H9 (cell line): ENCODE measurements around the gene HCK. TPM values are rescaled to one million over a fixed set of nuclear protein-coding genes. Genes with fewer than 3 reads are reported as not detected.

Source experiments
- DNase-seq: peaks from one replicate; pipeline ENCODE4 v3.0.0-alpha.2; 2017
- H2AFZ ChIP-seq: one replicate; pipeline ENCODE4 v1.6.1; 2013; ENCODE audit warnings: mild to moderate bottlenecking, low read length, control low read depth, moderate library complexity
- H2AK5ac ChIP-seq: 2 replicates; pipeline ENCODE4 v1.6.1; 2013; ENCODE audit warnings: low read length, control low read depth, mixed read lengths; ENCODE audit not compliant: insufficient read length
- H2BK120ac ChIP-seq: one replicate; pipeline ENCODE4 v1.6.1; 2013; ENCODE audit warnings: low read depth, mild to moderate bottlenecking, low read length, control low read depth, inconsistent platforms; ENCODE audit not compliant: poor library complexity, severe bottlenecking
- H2BK12ac ChIP-seq: 2 replicates; pipeline ENCODE4 v1.6.1; 2013; ENCODE audit warnings: low read length, control low read depth, mixed read lengths, low read depth; ENCODE audit not compliant: insufficient read length
- H2BK15ac ChIP-seq: 2 replicates; pipeline ENCODE4 v1.6.1; 2013; ENCODE audit warnings: low read depth, low read length, control low read depth
- H2BK20ac ChIP-seq: one replicate; pipeline ENCODE4 v1.6.1; 2013; ENCODE audit warnings: low read depth, mild to moderate bottlenecking, low read length, control low read depth, inconsistent platforms; ENCODE audit not compliant: poor library complexity, severe bottlenecking
- H2BK5ac ChIP-seq: 2 replicates; pipeline ENCODE4 v1.6.1; 2013; ENCODE audit warnings: low read length, control low read depth, mixed read lengths; ENCODE audit not compliant: insufficient read length
- H3K14ac ChIP-seq: 2 replicates; pipeline ENCODE4 v1.6.1; 2013; ENCODE audit warnings: low read length, control low read depth; ENCODE audit not compliant: insufficient read depth
- H3K18ac ChIP-seq: 2 replicates; pipeline ENCODE4 v1.6.1; 2013; ENCODE audit warnings: low read depth, mild to moderate bottlenecking, mixed read lengths, low read length, control low read depth; ENCODE audit not compliant: insufficient read length
- H3K23ac ChIP-seq: 2 replicates; pipeline ENCODE4 v1.6.1; 2013; ENCODE audit warnings: low read length, control low read depth, mixed read lengths, low read depth; ENCODE audit not compliant: insufficient read length
- H3K23me2 ChIP-seq: 2 replicates; pipeline ENCODE4 v1.6.1; 2013; ENCODE audit warnings: low read depth, mild to moderate bottlenecking, mixed read lengths, low read length, control low read depth; ENCODE audit not compliant: insufficient read length, poor library complexity, severe bottlenecking
- H3K27ac ChIP-seq: 2 replicates; pipeline ENCODE4 v1.5.1; 2013; ENCODE audit warnings: low read length, control low read depth, mixed read lengths, low read depth; ENCODE audit not compliant: insufficient read length
- H3K27me3 ChIP-seq: 2 replicates; pipeline ENCODE4 v1.6.1; 2013; ENCODE audit warnings: low read length, control low read depth, inconsistent platforms; ENCODE audit not compliant: insufficient read depth
- H3K4ac ChIP-seq: 2 replicates; pipeline ENCODE4 v1.6.1; 2013; ENCODE audit warnings: low read depth, mild to moderate bottlenecking, control low read depth, inconsistent platforms, low read length, moderate library complexity
- H3K4me1 ChIP-seq: 2 replicates; pipeline ENCODE4 v1.6.1; 2013; ENCODE audit warnings: low read length, control low read depth, inconsistent platforms; ENCODE audit not compliant: insufficient read depth
- H3K4me2 ChIP-seq: 2 replicates; pipeline ENCODE4 v1.6.1; 2013; ENCODE audit warnings: low read length, control low read depth, mixed read lengths; ENCODE audit not compliant: insufficient read length, insufficient read depth
- H3K56ac ChIP-seq: 2 replicates; pipeline ENCODE4 v1.6.1; 2013; ENCODE audit warnings: low read depth, mild to moderate bottlenecking, mixed read lengths, low read length, control low read depth; ENCODE audit not compliant: insufficient read length
- H3K79me1 ChIP-seq: 2 replicates; pipeline ENCODE4 v1.6.1; 2013; ENCODE audit warnings: low read depth, mild to moderate bottlenecking, moderate library complexity, low read length, control low read depth, inconsistent platforms; ENCODE audit not compliant: insufficient read depth, poor library complexity, severe bottlenecking
- H3K79me2 ChIP-seq: 2 replicates; pipeline ENCODE4 v1.6.1; 2013; ENCODE audit warnings: low read length, control low read depth, inconsistent platforms; ENCODE audit not compliant: insufficient read depth
- H3K9ac ChIP-seq: 2 replicates; pipeline ENCODE4 v1.6.1; 2013; ENCODE audit warnings: low read length, control low read depth, mixed read lengths; ENCODE audit not compliant: insufficient read length; ENCODE audit errors: extremely low read depth
- H3K9me3 ChIP-seq: one replicate; pipeline ENCODE4 v1.6.1; 2013; ENCODE audit warnings: low read depth, low read length, inconsistent platforms; ENCODE audit not compliant: control insufficient read depth
- H3T11ph ChIP-seq: one replicate; pipeline ENCODE4 v1.6.1; 2013; ENCODE audit warnings: mild to moderate bottlenecking, low read length, control low read depth, inconsistent platforms
- H4K20me1 ChIP-seq: one replicate; pipeline ENCODE4 v1.6.1; 2013; ENCODE audit not compliant: control insufficient read depth, insufficient read length, insufficient read depth
- H4K5ac ChIP-seq: 2 replicates; pipeline ENCODE4 v1.6.1; 2013; ENCODE audit warnings: low read depth, mild to moderate bottlenecking, mixed read lengths, low read length, control low read depth; ENCODE audit not compliant: insufficient read length
- H4K8ac ChIP-seq: replicated peaks from 2 replicates; pipeline ENCODE4 v1.6.1; 2013; ENCODE audit warnings: low read length, control low read depth, mixed read lengths, low read depth; ENCODE audit not compliant: insufficient read length
- H4K91ac ChIP-seq: 2 replicates; pipeline ENCODE4 v1.6.1; 2013; ENCODE audit warnings: low read depth, mild to moderate bottlenecking, moderate library complexity, mixed read lengths, low read length, control low read depth; ENCODE audit not compliant: insufficient read length
- H3K27ac Mint-ChIP-seq, 3 experiments: 2 replicates in 2 of 3; 3 replicates in 1 of 3; pipeline ENCODE4 v1.8.0; 2020 to 2021; ENCODE audit warnings: mixed read lengths in 3 of 3, mild to moderate bottlenecking in 1 of 3, moderate library complexity in 1 of 3
- H3K27me3 Mint-ChIP-seq: 2 replicates; pipeline ENCODE4 v1.8.0; 2021; ENCODE audit warnings: low read depth, mild to moderate bottlenecking, moderate library complexity, mixed read lengths
- H3K36me3 Mint-ChIP-seq, 3 experiments: 2 replicates in 2 of 3; 3 replicates in 1 of 3; pipeline ENCODE4 v1.8.0; 2020 to 2021; ENCODE audit warnings: low read depth in 3 of 3, mixed read lengths in 3 of 3; ENCODE audit not compliant: insufficient read depth in 1 of 3
- H3K4me1 Mint-ChIP-seq, 2 experiments: 2 replicates each; pipeline ENCODE4 v1.8.0; 2020; ENCODE audit warnings: mixed read lengths in 2 of 2
- H3K4me3 Mint-ChIP-seq, 2 experiments: 2 replicates in 1 of 2; 3 replicates in 1 of 2; pipeline ENCODE4 v1.8.0; 2020 to 2021; ENCODE audit warnings: mild to moderate bottlenecking in 2 of 2, mixed read lengths in 2 of 2, moderate library complexity in 1 of 2
- H3K9me3 Mint-ChIP-seq, 2 experiments: 2 replicates in 1 of 2; 3 replicates in 1 of 2; pipeline ENCODE4 v1.8.0; 2020; ENCODE audit warnings: mild to moderate bottlenecking in 2 of 2, mixed read lengths in 2 of 2, moderate library complexity in 1 of 2
- CTCF ChIP-seq: fragments of 200-600 bp; sonication (generic); conservative IDR thresholded peaks from 3 replicates; pipeline ENCODE4 v1.8.0; 2021; ENCODE audit warnings: antibody characterized with exemption, mild to moderate bottlenecking
- WGBS: extraction: QIAGEN DNeasy Blood & Tissue Kit; methylation state at CpG from one replicate; pipeline ENCODE4 v1.1.7; 2013; ENCODE audit warnings: missing lambda C conversion rate, low lambda C conversion rate, mixed read lengths; ENCODE audit not compliant: insufficient read length; ENCODE audit errors: extremely low coverage; 5-methylcytosine and 5-hydroxymethylcytosine counted together
- total RNA-seq: library from RNA; stranded (reverse); gene quantifications from 2 replicates; pipeline ENCODE4 v1.2.1, GENCODE V29; 2021

The HCK gene
- total RNA-seq, 1 experiment from 2014 or later = 1.7 TPM

DNA sequence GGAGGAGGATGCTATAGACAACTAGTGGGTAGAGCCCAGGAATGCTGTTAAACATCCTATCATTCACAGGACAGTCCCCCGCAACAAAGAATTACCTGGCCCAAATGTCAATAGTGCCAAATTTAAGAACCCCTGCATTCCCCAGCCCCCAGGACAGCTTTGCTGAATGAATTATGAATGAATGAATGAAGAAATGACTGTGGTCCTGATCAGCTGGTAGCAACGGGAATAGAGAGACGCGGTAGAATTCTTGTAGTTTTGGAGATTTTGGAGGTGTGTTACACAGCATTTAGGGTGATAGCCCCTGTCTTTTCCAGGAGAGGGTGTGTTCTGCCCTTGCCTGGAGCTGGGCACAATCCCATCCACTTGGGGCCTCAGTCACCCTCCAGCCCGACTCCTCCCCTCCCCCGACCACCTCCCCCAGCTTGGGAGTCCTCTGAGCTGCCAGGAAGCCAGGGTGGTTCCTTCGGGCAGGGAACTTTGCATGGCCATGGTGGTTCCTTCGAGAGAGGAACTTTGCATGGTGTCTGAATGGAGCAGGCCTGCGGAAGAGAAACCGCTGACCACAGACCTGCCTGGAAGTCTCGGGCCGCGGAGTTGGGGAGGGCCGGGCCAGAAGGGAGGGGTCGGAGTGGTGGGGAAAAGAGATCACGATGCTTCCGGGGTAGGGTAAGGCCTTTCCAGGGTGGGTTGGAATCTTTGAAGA is 1.0 kb upstream of the HCK start:
- no peaks in the 10 kb centered on the region for H3K9me3 ChIP-seq
- H2AK5ac ChIP-seq = no peak overlapping the region
- no peak overlapping the region for H3K18ac ChIP-seq
- no peak overlapping the region for H3K27ac ChIP-seq
- H2BK12ac ChIP-seq = no peak overlapping the region
- H3K23ac ChIP-seq = no peak overlapping the region
- peak overlapping the region; percentile 66 for H3K4me2 ChIP-seq
- no peaks in the 10 kb centered on the region for H4K20me1 ChIP-seq
- H3K23me2 ChIP-seq = peaks cover 20% of the 10 kb centered on the region
- H3K14ac ChIP-seq = no peak overlapping the region
- H3K9ac ChIP-seq = no peak overlapping the region
- no peak overlapping the region for H2BK120ac ChIP-seq
- H2AFZ ChIP-seq = peak overlapping the region; percentile 25
- no CpG with 5 or more reads among the region's 17 CpGs for WGBS
- H4K5ac ChIP-seq = no peak overlapping the region
- H3K56ac ChIP-seq = no peak overlapping the region
- Mint-ChIP-seq H3K27me3 (peaks cover 72% of the 10 kb centered on the region), H3K27ac (0 out of 7 replicates have a peak overlapping the region, but pooled peaks of 1 of the 3 experiments have one; percentile 3), H3K4me1 (peaks cover 22% of the 10 kb centered on the region in 2 experiments), H3K9me3 (no peaks in the 10 kb centered on the region), H3K4me3 (peak overlapping the region; percentile 68 to 88), H3K36me3 (no peaks in the 10 kb centered on the region; a peak in 1 of 7 replicates)
- H4K91ac ChIP-seq = no peak overlapping the region
- H2BK15ac ChIP-seq = no peak overlapping the region
- H2BK5ac ChIP-seq = no peak overlapping the region
- TF ChIP-seq CTCF = 0 out of 3 replicates have a peak, but pooled peaks have one; percentile 12
- peak; percentile 65 for DNase-seq
- H3K4ac ChIP-seq = no peak overlapping the region
- H3K79me1 ChIP-seq = no peaks in the 10 kb centered on the region
- no peak overlapping the region for H3T11ph ChIP-seq
- no peak overlapping the region for H2BK20ac ChIP-seq
- H4K8ac ChIP-seq = no peak overlapping the region
- no peaks in the 10 kb centered on the region for H3K79me2 ChIP-seq
- H3K4me1 ChIP-seq = no peaks in the 10 kb centered on the region
- peaks cover 12% of the 10 kb centered on the region; the same call in 1 of the 2 replicates for H3K27me3 ChIP-seq
